Activated CD8-positive, alpha-beta memory T cell treated with anti-CD3 and anti-CD28 coated beads for 4 hours (primary cell): ENCODE results near the gene TDP1.

Experiments used
- DNase-seq, 2 donors: peaks; one replicate each; pipeline ENCODE4 v3.0.0-alpha.2; 2020; ENCODE audit warnings: low read depth in 2 of 2

The TDP1 gene

DNA sequence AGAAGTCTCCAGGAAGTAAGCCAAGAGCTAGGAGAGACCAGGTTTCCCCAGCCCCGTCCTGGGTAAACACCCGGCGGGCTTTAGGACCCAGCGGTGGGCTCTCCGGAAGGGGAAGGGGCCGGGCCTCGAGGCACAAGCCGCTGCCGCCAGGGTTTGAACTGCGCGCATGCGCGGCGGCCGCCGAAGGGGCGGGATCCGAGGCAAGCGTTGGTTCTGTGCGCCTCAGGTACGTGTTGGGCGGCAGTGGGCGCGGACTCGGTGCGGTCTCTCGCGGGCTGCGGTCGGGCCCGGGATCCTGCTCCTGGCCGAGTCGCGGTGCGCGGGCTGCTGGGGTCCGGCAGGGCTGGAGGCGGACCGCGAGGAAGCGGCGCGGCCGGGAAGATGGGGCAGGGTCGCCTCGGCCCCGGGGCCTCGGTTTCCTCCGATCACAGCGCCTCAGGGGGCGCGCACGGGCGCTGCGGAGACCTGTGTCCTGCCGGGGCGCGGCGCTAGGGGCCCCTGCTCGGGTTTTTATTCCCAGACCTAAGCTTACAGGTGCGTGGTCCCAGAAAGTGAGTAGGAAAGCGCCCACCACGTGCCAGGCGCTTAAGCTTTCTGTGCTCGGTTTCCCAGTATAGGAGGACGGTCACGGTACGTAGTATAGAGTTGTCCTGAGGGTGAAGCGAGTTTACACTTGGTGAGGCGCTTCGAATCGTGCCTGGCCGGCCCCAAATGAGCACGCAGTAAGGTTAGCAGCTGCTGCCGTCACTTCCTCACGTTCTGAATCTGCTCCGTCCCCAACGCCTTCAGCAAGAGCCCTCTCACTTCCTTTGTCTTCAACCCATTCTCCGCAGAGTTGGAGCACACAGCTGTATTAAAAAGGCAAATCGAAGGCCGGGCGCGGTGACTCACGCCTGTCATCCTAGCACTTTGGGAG is at the start of gene TDP1:
TSS of gene TDP1 (plus strand) at position 183 of the 916 bp plus-strand sequence. CDS start 7,188 bp downstream, outside the sequence.
- peak; percentile 94 to 96 for DNase-seq

- no peak for DNase-seq
Observed at GRCh38 chr14:89906000-89906399, 49.7 kb upstream of the TDP1 start.

GRCh38 chr14:89907655-89908054 is 48.1 kb upstream of the TDP1 start:
- no peak for DNase-seq

DNA sequence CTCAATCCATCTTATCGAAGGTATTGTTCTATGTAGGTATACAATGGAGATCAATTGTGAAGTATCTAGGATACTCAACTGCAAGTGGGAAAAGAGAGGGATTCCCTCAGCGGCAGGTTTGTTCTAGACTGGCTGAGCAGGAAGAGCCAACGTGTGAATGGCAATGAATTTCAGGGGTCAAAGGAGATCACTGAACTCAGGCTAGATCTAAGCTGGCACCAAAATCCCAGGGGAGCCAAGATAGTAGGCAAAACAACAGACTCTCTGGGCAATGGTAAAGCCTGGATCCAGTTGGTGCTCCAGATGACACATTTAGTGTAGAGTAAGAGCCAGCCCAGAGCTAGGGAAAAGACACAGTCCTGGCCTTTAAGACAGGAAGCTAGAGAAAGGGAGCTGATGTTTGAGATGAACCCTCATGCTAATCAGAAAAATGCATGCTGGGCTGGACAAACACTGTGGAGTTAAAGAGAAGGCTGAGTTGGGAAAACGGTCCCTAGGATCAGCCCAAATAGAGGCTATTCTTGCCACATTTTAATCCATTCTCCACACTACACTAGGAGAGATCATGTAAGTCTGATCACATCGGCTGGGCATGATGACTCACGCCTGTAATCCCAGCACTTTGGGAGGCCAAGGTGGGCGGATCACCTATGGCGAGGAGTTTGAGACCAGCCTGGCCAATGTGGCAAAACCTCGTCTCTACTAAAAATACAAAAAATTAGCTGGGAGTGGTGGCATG is 46.8 kb upstream of the TDP1 start:
- no peak for DNase-seq

- DNase-seq, result no peak
Observed at GRCh38 chr14:89909586-89909985, 46.1 kb upstream of the TDP1 start.

DNA sequence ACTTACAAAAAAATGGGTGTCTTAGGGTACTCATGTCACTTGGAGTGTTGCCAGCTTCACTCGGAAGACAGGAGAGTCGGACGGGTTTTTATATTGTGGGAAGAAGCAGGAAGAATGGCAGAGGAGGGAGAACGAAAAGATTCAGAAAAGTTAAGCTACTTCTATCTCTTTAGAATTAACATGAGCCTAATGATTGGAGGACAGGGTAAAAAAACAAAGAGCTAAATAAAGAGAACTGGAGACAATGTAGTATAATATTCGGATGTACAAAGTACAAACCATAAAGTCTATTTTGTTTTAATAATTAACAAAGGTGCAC is 45.1 kb upstream of the TDP1 start:
- no peak for DNase-seq

DNA sequence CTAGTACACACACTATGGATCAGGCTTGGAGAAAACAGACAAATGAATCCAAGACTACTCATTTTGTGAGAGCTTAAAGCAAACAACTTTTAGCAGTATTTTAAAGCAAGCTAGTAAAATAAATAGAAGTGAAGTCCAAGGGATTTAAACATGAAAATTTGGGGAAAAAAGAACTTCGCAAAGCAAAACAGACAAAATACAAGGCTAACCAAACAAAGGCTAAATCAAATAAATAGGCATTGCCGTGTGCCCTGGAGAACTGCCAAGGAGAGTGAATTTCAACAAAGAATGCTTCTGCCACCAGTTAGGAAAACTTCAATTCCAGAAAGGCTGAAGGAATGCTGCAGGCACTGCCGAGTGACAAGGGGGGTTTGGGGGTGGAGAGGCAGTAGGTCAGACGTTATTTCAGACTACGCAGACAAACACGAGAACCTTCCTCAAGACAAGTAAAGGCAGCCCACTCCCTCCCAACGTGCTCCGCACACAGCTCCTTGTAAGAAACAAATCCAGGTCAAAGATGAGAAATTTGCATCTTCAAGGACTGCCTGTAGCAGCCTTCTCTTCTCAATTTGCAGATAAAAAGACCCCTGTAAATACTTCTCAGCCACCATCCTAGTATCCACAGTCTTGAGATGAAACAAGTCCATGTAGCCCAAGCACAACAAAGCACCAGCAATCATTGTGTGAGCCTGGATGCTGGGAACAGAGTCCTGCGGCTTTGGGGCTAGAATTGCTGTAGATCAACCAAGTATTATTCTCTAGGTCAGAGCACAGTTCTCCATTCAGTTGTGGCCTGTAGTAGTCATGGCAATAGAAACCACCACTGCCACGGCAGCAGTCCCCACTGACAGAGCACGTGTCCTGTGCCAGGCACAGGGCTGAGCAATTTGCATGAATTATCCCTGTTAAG is 44.5 kb upstream of the TDP1 start:
- DNase-seq, result no peak

GRCh38 chr14:89912221-89912620 is 43.5 kb upstream of the TDP1 start:
- no peak for DNase-seq

- no peak for DNase-seq
Observed at GRCh38 chr14:89912667-89913211, 43.0 kb upstream of the TDP1 start.

DNA sequence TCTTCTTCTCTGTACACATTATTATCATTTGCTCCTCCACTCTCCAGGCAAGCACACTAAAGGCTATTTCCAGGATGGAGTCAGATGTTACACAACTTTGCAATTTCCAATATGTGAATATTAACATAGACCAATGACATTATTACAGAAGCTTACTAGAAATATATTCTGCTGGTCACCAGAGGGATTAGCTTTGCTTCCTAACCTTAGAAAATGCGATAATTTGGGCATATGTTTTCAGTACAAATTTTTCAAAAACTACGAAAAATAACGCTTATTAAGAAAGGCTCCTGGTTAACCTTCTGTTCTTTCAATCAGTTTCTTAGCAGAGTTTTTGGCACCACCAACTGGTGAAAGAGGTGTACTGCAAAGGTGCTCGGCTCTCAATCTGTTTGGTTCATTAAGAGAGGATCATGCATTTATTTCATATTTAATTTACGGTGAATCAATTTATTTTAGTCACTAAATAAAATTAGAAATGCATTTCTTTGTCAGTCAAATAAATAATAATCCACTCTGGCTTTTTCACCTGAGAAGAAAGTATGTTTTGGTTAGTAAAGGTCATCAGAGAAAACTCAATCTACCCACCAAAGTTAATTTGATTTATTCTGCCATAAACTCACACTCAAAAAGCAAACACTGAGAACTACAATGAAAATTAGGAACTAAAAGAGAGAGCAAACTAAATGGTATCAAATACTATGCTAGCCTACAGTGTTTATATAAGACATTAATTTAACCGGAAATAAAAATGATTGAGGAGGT is 40.4 kb upstream of the TDP1 start:
- DNase-seq, result peak; percentile 16 to 30

GRCh38 chr14:89918721-89919120 is 37.0 kb upstream of the TDP1 start:
- DNase-seq, result no peak

DNA sequence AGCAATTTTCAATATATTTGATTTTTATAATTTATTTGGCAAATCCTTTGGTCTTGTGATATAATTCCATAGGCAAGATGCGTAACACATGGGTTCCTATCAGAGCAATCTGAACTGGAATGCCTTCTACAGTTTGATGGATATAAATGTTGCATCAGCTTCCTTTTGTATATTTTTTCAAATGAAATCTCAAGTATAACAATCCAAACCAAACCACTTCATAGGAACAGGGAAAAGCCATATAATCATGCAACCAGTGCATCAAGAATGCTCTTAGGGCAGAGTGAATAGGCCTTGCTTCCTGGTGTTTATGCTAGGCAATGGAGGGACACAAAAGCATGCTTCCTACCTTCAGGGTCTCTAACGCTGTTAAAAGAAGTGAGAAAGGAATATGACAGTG is 35.7 kb upstream of the TDP1 start:
- no peak for DNase-seq

GRCh38 chr14:89921346-89921745 is 34.4 kb upstream of the TDP1 start:
- DNase-seq, result no peak

GRCh38 chr14:89922031-89922907 is 33.5 kb upstream of the TDP1 start:
- DNase-seq, result no peak

- no peak for DNase-seq
Observed at GRCh38 chr14:89924268-89924667, 31.5 kb upstream of the TDP1 start.

DNA sequence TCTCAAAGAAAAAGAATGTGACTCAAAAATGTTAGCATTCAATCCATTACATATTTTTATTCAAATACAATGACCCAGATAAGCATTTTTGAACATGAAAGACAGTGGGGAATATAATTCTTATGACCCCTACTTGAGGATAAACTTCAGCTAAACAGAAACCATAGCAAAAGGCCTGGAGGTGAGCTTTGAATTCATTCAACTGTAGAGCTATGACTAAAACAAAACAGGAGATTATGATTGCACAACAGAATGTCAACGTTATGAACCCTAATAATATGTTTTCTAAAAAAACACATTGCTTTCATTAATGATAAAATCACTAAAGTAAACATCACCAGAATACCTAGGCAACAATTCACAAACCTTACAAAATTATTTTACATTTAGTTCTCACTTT is 29.0 kb upstream of the TDP1 start:
- no peak for DNase-seq

GRCh38 chr14:89927186-89927865 is 28.4 kb upstream of the TDP1 start:
- DNase-seq, result no peak

DNA sequence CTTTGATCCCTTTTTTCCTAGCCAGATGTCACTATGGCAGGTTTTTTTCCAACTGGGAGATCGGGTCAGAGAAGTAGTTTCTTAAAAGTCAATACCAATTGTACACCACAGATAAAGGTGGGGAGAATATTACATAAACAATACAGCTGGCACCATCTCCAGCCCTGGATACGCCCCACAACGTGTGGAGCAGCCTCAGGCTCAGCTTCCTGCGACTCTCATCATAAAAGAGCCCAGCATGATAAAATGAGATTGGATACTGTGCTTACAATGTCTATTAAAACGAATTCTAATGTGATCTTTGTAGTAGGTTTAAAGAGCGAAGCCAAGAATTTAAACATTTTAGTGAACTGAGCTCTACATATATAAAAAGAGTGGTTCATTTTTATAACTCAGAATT is 22.7 kb upstream of the TDP1 start:
- DNase-seq, result no peak

DNA sequence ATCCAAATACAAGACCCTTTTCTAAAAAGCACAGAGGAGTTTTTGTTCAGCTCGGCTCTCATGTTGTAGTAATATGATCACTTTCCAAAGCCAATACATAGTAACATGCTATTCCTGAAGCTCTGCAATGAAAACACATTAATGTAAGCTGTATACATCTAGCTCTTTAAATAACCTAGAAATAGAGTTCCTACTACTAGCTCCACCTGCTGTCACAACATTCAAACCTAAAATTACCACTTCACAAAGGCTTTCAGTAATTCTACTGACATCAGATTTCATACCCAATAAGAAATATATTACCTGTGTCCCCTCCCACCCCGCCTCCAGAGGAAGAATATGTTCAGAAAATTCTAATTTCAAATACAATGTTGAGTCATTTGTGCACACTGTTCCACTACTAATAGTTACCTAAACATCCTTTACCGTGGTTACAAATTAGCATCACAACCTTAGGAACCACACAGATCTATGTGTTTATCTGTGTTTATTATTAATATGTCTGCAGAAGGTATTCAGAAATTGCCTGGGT is 19.0 kb upstream of the TDP1 start:
- no peak for DNase-seq
